DMS114 treated with DMSO at 0.1 percent for 48 hours (cell line): ENCODE data around the gene VEGFB.
"Not testable (repeated sequence)": the region's sequence is repeated elsewhere in the genome, so short reads cannot be mapped to it uniquely, and the experiment has no call there.

Experiments used
- DNase-seq: peaks from one replicate; lab custom pipeline; 2025; ENCODE audit not compliant: unreplicated experiment; lab: John Stamatoyannopoulos, UW

Gene VEGFB

DNA sequence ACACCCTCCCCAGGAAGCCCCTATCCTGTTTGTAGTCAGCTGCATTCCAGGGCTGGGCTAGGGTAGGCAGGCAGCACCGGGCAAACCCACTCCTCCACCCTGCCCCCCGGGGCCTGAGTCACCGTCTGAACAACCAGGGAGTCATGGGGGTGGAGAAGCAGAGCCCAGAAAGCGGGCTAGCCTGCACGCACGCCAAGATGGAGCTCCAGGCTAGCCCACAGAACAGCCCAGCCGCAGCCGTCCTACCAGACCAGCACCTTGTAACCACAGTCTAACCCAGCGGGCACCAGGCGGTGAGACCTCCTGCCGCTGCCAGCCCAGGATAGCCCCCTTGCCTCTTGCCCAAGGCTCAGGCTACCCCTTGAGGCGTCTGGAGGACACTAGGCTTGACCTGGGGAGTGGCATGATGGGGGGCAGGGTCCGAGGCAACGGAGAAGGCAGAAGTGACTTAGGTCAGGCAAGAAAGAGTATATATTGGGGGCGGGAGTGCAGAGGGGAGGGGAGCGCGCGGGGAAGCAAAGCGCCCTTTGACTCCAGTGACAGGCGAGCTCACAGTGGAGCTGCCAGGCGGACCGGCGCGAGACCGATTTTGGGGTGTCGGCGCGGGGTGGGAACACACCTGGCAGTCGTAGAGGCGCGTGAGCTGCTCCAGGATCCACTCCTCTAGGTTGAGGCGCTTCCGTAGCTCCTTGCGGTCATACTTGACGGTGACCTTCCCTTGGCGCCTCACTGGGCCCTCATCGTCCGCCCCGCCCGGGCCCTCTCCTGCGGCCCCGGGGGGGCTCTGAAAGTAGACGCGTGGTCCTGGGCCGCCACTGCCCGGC, 11.6 kb downstream of the VEGFB start:
- DNase-seq: no peak

DNA sequence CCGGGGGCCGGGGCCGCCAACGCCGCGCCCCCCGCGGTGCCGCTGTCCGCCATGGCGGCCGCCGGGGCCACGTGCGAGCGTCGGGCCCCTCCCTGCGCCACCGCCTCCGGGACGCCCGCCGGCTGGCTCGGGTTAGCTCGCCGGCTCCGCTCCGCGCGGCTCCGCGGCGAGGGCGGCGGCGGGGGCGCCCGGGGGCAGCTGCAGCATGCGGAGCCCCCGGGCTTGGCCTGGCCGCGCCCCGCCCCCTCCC, 12.2 kb downstream of the VEGFB start:
- DNase-seq: not testable (repeated sequence)

DNA sequence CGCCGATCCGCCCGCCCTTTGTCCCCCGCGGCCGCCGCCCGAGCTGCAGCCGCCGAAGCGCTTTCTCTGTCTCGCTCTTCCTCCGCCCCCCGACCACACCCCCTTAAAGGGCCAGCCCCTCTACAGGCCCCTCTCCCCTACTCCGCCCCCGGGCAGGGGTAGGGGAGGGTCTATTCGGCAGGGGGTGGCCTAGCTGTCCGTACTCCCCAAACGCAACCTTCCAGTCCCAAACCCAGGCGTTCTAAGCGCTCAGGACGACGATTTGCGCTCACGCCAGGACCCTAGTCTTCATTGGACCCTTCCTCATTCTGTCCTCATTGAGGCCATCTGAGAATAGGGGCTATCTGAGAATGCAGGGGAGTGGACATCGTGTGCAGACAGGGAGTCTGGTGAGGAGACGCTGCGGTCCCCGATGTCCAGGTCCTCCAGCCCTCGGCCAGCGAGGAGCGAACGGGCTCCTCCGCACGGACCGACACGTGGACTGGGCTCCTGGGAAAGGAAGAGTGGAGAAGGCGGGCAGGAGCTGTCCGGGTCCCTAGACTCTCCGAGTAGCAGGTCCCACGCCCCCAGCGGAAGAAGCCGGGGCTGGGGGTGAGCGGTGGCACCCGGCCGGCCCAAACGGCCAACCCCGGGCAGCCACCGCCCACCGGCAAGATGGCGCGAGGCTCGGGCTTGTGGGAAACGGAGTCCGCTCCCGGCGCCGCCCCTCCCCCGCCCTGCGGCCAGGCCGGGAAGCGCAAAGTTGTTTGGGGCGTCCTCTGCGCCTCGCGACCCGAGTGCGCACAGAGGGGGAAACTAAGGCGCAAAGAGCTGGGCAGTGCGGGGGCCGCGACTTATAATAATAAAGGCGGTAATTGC, 12.7 kb downstream of the VEGFB start, which contains the start of gene PPP1R14B:
Gene PPP1R14B (minus strand): TSS at position 73 of the 858 bp plus-strand sequence. CDS start 270 bp downstream, outside the sequence.
- DNase-seq: peak; percentile 71

DNA sequence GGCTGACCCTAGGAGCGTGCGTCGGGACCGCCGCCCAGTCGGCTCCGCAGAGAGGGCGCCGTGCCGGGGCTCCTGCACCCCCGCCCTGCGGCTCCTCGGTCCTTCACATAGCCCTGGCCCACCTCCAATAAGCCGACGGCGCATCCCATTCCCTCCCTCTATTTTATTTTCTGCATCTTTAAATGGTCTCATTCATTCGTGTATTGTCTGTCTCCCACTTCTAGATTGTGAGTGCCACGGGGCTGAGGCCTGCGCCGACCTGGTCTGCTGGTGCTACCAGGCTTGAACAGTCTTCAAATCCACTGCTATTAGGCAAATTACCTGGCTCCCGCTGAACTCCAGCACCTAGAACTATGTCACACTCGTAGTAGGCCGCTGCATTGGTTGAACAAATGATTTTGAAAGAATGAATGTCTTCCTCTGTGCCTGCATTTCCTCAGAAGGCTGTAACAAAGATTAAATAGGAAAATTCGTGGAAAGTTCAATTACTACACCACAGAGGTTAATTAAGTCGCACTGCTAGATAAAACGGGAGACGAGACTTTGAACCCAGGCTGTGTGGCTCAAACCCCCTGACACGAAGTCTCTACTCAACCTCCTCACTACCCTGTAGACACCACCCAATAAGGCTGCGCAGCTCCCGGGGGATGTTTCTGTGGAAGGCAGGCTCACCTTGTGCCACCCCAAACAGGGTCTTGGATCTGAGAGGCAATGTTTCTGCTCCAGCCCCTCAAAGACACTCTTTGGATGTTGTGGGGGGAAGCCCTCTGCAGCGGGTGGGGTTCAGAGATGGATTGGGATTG, 13.5 kb downstream of the VEGFB start:
- DNase-seq: no peak

DNA sequence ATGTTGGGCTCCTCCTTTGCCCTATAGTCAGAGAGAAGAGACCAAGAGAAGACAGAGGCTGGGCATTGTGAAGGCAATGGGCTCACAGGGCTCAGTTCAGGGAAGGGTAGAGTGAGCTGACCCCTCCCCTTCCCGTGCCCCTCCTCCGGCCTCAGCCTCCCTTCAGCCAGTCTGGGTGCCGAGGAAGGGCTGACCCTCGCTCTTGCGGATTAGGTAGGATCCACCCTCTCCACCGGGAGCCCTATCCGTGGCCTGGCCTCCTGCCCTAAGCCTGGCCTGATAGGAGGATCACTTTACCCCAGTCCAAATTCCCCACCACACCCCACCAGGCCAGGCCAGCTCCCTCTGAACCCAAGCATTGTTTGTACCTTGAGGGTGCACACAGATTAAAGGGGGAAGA, 14.2 kb downstream of the VEGFB start:
- DNase-seq: no peak

DNA sequence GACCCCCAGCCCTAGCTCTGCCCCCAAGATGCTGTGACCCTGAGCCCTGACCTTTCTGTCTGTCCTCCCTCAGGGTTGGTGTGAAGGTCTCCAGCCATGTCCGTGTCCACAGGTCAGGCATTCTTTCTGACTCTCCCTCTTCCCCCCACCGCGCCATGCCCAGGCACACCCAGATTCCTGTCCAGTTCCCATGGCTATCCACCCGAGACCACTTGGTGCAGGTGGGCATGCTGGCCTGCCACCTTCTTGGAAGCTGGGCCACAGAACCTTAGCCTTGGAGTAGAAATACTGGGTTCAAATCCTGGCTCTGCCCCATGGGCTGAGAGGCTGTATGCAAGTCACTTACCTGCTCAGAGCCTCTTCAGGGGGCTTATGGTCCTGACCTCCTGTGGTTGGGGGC, 14.7 kb downstream of the VEGFB start:
- DNase-seq: no peak

DNA sequence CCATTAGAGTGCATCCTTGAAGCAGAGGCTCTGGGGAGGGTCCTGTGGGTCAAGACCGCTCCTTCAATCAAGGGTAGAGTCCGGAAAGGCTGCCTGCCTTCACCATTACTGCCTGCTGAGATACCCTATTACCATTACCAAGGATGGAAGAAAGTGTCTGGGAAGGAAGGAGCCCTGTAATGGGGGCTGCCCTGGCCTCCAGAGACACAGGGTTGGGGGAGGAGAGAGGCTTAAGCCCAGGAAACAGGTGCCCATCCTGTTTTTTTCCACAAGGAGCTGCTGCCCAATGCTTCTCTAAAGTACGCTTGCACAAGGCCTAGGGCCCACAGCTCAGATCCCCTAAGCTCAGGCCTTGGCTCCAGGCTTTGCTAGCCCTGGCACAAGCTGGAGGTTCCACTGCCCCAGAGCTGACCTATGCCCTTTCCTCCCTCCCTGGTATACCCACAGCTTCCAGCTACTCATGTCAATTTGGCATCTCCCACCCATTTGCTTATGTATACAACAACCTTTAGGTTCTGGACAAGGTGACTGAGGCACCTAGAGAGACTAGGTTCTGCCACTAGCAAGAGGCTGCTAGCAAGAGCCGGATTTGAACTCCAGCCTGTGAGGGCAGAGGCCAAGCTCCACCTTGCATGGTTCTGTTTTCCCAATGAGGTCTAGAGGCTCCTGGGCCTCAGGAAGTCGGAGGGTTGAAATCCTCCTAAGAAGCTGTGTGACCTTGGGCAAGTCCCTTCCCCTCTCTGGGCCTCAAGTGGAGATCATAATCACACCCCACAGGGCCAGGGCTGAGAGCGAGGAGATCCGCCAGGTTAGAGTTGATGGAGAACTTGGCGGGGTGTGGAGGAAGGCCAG, 15.4 kb downstream of the VEGFB start:
- no peak for DNase-seq

DNA sequence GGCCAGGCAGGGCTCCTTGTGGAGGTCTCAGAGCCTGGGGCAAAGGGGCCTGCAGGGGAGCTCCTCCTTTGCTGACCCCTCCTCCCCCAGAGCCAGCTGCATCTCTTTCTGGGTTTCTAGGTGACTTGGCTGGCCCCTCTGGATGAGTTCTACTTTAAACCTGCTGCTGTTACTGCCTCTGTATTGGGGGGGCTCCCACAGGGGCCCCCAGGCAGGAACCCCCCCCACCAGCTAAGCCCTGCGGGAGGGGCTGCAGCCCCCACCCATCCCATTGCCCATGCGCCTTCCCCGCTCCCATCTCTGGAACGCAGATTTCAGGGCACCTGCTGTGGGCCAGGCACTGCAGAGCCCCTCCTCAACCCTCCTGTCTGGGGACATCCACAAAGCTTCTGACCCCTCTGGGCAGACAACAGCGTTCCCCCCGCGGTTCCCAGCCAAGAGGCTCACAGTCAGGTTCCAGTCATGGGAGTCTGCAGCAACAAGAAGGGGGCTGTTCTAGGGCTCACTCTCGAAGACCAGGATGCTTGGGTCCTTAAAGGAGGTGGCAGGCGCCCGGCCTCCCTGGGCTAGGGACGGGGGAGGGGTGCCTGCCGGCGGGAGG, 16.1 kb downstream of the VEGFB start:
- no peak for DNase-seq

DNA sequence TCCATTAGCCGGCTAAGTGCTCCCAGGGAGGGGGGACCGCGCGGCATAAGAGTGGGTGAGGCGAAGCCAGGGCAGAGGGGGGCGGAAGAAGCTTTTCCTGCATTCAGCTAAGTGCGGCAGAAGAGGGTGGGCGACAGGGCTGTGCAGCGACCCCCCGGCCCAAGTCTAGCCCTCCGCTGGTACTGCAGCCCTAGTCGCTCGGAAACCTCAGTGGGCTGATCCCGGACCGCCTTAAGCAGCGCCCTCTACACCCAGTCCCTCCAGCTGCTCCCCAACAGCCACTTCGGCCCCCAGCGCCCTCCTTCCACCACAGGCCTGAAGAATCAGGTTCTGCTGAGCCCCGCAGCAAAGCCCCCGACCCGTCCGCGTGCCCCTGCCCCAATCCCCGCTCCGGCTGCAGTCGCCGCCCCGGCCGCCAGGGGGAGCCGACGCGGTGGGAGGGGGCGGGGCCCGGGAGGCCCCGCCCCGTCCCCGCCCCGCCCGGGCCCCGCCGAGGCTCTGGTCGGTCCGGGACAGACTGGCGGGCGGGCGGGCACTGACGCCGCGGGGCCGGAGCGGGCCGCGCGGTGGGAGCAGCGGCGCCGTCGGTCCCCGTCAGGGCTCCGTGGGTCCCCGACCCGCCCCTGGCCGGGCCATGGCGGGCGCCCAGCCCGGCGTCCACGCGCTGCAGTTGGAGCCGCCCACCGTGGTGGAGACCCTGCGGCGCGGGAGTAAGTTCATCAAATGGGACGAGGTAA, 16.8 kb downstream of the VEGFB start, which contains the start of gene PLCB3:
Gene PLCB3 (plus strand): TSS at position 515 of the 737 bp plus-strand sequence. CDS start 120 bp downstream, at position 635.
- DNase-seq: peak; percentile 39

DNA sequence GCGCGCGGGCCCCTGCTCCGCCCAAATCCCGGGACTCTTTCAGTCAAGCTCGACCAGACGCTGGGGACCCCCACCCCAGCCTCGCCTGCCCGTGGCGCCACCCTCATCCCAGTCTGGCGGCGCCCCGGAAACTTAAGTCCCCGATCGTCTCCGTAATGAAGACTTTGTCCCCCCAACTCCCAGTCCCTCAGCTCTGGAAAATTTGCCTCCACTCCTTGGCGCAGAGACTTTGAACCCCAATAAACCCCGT, 17.3 kb downstream of the VEGFB start:
- no peak for DNase-seq

DNA sequence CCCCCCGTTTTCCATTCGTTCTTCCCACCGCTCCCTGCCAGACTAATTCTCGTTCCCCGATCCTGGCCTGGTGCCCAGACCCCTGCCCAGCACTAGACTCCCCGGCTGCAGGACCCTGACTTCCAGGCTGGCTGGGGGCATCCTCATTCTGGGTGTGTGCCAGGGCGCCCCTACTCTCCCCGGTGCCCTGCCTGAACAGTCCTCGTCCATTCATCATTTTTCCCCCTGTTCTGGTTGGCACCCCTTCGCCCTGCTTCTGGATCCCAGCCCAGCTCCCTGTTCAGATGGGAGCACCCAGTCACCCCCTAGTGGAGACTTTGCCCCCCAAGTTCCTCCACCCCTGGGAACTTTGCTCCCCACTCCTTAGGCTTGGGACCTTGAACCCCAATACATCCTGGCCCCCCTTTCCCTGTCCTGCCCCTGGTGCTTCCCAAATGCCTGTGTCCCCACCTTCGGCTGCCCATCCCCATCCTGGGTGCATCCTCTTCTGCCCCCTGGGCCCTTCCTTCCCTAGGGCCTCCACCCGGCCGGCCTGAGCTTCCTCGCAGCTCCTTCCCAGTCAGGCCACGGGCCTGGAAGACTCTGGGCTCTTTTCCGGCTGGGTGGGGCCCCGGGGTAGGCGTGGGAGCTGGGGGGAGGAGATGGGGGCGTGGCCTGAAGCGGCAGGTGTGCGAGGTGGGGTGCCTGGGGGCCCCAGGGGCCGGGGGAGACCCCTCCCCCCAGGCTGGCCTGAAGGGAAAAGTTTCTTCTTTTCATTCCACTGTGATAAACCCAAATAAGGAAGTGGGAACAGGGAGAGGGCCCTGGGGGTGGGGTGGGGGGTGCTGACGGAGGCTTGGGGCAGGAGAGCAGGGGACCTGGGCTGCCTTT, 17.9 kb downstream of the VEGFB start:
- DNase-seq: no peak

DNA sequence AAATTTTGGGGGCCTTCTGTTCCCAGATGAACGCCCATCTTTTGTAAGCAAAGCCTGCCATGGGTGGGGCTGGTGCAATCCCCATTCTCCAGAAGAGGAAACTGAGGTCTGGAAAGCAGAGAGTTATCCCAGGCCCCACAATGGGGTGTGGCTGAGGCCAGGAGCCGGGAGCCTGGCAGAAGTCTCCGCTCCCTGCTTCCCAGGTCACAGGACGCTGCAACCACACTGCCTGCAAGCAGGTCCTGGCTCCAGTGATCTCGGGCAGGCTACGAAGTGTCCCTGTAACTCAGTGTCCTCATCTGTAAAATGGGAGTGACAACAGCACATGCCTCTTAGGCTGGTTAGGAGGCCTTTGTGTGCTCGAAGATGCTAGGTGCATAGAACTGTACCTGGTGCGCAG, 18.7 kb downstream of the VEGFB start:
- DNase-seq: no peak

DNA sequence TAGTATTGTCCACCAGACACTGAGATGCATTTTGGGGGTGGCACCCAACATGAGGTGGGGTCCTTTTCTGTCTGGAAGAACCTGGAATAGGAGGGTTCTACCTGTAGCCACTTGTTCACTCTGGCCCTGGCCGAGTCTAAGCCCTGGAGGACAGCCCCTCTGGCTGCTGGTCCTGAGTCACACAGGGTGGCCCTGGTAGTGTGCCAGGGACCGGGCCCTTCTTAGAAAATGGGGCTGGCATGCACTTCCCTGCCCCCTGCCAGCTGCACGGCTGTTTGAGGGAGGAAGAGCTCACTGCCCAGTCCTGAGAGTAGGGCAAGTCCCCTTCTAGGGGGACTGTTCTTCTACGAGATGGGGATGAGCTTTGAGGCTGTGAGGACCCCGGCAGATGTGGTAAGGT, 19.1 kb downstream of the VEGFB start:
- no peak for DNase-seq

DNA sequence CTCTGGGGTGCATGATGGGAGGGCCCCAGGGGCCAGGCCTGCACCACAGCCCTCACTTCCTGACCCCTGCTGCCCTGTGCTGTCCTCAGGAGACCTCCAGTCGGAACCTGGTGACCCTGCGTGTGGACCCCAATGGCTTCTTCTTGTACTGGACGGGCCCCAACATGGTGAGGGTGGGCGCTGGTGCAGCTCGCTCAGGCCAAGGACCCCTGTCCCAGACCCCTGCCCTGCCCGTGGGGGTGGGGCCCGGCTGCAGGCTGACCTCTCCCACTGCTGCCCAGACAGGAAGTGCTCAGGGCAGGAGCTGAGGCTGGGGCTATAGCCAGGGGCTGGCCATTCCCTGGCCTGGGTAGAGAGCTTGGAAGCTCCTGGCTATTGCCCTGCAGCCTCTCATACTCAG, 19.9 kb downstream of the VEGFB start:
- no peak for DNase-seq

DNA sequence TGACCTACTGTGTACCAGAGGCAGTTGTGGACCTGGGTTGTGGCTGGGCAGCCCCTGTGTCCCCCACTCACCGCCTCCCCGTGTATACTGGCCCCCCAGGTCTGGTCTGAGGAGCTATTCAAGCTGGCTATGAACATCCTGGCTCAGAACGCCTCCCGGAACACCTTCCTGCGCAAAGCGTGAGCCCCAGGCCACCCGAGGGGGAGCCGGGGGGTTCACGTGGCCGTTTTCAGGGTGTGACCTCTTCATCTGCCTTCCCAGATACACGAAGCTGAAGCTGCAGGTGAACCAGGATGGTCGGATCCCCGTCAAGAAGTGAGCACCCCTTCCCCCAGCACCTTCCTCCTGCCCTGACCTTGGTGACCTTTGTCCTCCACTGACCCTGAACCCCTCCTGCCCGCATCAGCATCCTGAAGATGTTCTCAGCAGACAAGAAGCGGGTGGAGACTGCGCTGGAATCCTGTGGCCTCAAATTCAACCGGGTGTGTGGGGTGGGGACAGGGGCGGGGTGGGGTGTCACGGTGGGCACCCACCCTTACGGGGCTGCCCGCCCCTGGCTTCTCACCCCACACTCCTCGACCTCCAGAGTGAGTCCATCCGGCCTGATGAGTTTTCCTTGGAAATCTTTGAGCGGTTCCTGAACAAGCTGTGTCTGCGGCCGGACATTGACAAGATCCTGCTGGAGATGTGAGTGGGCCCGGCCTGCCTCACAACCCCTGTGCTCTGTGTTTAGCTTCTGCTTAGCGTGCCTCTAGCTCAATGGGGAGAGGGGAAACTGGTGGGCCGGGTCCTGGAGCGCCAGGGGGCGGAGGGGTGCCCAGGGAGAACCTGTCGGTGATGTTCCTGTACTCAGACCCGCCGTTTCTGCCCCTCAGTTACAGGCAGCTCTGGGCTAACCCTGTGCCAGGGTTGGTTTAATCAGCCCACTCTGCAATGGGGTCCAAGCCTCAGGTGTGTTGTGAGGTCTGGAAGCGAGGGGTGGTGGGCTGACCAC, 21.0 kb downstream of the VEGFB start:
- DNase-seq: no peak

DNA sequence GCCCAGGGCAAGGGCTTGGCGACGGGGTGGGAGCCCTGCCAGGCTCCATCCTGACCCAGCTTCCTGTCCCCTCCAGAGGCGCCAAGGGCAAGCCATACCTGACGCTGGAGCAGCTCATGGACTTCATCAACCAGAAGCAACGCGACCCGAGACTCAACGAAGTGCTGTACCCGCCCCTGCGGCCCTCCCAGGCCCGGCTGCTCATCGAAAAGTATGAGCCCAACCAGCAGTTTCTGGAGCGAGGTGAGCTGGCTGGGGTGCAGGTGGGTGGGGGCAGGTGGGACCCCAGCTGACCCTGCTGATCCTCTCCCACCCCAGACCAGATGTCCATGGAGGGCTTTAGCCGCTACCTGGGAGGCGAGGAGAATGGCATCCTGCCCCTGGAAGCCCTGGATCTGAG, 21.9 kb downstream of the VEGFB start:
- no peak for DNase-seq

DNA sequence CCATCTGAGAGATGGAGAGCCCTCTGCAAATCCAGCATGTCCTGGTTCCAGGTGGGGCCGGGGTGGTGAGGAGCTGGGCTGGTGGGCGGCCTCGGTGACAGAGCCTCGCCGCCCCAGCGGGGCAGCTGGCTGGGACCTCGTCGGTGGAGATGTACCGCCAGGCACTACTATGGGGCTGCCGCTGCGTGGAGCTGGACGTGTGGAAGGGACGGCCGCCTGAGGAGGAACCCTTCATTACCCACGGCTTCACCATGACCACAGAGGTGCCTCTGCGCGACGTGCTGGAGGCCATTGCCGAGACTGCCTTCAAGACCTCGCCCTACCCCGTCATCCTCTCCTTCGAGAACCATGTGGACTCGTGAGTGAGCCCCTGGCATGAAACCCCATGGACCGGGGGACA, 24.0 kb downstream of the VEGFB start:
- no peak for DNase-seq
